DOHH2 (cell line): ENCODE data around the gene PRAME.

Source experiments
- H3F3A ChIP-seq: fragments of 200-600 bp; sonication (generic), shearing (Covaris generic); 2 replicates; pipeline ENCODE4 v1.6.0; 2016; ENCODE audit warnings: antibody characterized with exemption, mild to moderate bottlenecking; ENCODE audit not compliant: control insufficient read depth, insufficient read depth
- H3K27ac ChIP-seq: fragments of 200-600 bp; sonication (generic); 2 replicates; pipeline ENCODE4 v1.5.1; 2014; ENCODE audit warnings: low read depth, mild to moderate bottlenecking, low read length, moderate library complexity
- H3K27me3 ChIP-seq: fragments of 200-600 bp; sonication (generic); 2 replicates; pipeline ENCODE4 v1.6.1; 2014; ENCODE audit warnings: mild to moderate bottlenecking, low read length, mixed read lengths; ENCODE audit not compliant: control insufficient read depth
- H3K36me3 ChIP-seq: fragments of 200-600 bp; sonication (generic); 2 replicates; pipeline ENCODE4 v1.6.1; 2014; ENCODE audit warnings: mild to moderate bottlenecking, low read length, moderate library complexity, mixed read lengths; ENCODE audit not compliant: control insufficient read depth
- H3K4me1 ChIP-seq: fragments of 200-600 bp; sonication (generic); 2 replicates; pipeline ENCODE4 v1.6.1; 2014; ENCODE audit warnings: mild to moderate bottlenecking, low read length, mixed read lengths; ENCODE audit not compliant: control insufficient read depth
- H3K4me2 ChIP-seq: fragments of 200-600 bp; sonication (generic); 2 replicates; pipeline ENCODE4 v1.6.0; 2014; ENCODE audit warnings: mild to moderate bottlenecking, low read length, moderate library complexity
- H3K4me3 ChIP-seq: fragments of 200-600 bp; sonication (generic); 2 replicates; pipeline ENCODE4 v1.5.1; 2014; ENCODE audit warnings: mild to moderate bottlenecking, low read length, mixed read lengths
- H3K79me2 ChIP-seq: fragments of 200-600 bp; sonication (generic); 2 replicates; pipeline ENCODE4 v1.6.1; 2014; ENCODE audit warnings: mild to moderate bottlenecking, low read length, mixed read lengths; ENCODE audit not compliant: control insufficient read depth
- H3K9me2 ChIP-seq: fragments of 200-600 bp; sonication (generic); replicated peaks from 2 replicates; pipeline ENCODE4 v1.6.1; 2014; ENCODE audit warnings: mild to moderate bottlenecking, low read length, mixed read lengths; ENCODE audit not compliant: control insufficient read depth
- H3K9me3 ChIP-seq: fragments of 200-600 bp; sonication (generic); 2 replicates; pipeline ENCODE4 v1.6.1; 2014; ENCODE audit warnings: antibody characterized with exemption, low read length, mixed read lengths; ENCODE audit not compliant: control insufficient read depth, insufficient read depth
- H4K20me1 ChIP-seq: fragments of 200-600 bp; sonication (generic); 2 replicates; pipeline ENCODE4 v1.6.0; 2014; ENCODE audit warnings: low read depth, mild to moderate bottlenecking, antibody characterized with exemption, low read length, moderate library complexity; ENCODE audit not compliant: control insufficient read depth, insufficient read depth
- EZH2phosphoT487 ChIP-seq: fragments of 200-600 bp; sonication (generic); IDR thresholded peaks from 2 replicates; pipeline ENCODE4 v1.6.1; 2017; ENCODE audit warnings: borderline replicate concordance, mild to moderate bottlenecking, antibody characterized with exemption, low read length, moderate library complexity, mixed read lengths
- TF ChIP-seq, protein P1 (sequence below): fragments of 200-600 bp; sonication (generic); IDR thresholded peaks from one replicate; pipeline ENCODE4 v1.5.1; 2014; ENCODE audit warnings: antibody characterized with exemption, mild to moderate bottlenecking, low read depth, low read length; ENCODE audit not compliant: poor library complexity, severe bottlenecking

The PRAME gene

GRCh38 chr22:22578702-22579424 lies 19.8 kb upstream of the PRAME start:
- peak overlapping the region; percentile 50 for H3K4me2 ChIP-seq

GRCh38 chr22:22576989-22577427 lies 17.9 kb upstream of the PRAME start:
- Histone ChIP-seq H3K4me1 (peaks cover 14% of the 10 kb centered on the region), H4K20me1 (no peaks in the 10 kb centered on the region), H3K36me3 (no peaks in the 10 kb centered on the region), H3K79me2 (no peaks in the 10 kb centered on the region), H3F3A (no peaks in the 10 kb centered on the region), H3K4me2 (no peak overlapping the region), H3K4me3 (no peak overlapping the region), H3K9me3 (no peaks in the 10 kb centered on the region), H3K27ac (no peak overlapping the region), H3K9me2 (no peaks in the 10 kb centered on the region), H3K27me3 (no peaks in the 10 kb centered on the region)
- TF ChIP-seq EZH2phosphoT487, result no peak
- TF ChIP-seq, protein P1, sequence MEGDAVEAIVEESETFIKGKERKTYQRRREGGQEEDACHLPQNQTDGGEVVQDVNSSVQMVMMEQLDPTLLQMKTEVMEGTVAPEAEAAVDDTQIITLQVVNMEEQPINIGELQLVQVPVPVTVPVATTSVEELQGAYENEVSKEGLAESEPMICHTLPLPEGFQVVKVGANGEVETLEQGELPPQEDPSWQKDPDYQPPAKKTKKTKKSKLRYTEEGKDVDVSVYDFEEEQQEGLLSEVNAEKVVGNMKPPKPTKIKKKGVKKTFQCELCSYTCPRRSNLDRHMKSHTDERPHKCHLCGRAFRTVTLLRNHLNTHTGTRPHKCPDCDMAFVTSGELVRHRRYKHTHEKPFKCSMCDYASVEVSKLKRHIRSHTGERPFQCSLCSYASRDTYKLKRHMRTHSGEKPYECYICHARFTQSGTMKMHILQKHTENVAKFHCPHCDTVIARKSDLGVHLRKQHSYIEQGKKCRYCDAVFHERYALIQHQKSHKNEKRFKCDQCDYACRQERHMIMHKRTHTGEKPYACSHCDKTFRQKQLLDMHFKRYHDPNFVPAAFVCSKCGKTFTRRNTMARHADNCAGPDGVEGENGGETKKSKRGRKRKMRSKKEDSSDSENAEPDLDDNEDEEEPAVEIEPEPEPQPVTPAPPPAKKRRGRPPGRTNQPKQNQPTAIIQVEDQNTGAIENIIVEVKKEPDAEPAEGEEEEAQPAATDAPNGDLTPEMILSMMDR, result no peak

More at GRCh38 chr22:22578702-22579424, 19.8 kb upstream of the PRAME start:
- TF ChIP-seq EZH2phosphoT487, result no peak
- TF ChIP-seq, protein P1, result no peak
- H3K79me2 ChIP-seq, result no peaks in the 10 kb centered on the region
- no peaks in the 10 kb centered on the region for H3F3A ChIP-seq
- H4K20me1 ChIP-seq, result no peaks in the 10 kb centered on the region
- H3K4me1 ChIP-seq, result peaks cover 19% of the 10 kb centered on the region
- no peaks in the 10 kb centered on the region for H3K36me3 ChIP-seq
- no peaks in the 10 kb centered on the region for H3K9me2 ChIP-seq
- H3K4me3 ChIP-seq, result peak overlapping the region; percentile 10; the same call in 1 of the 2 replicates
- no peaks in the 10 kb centered on the region for H3K27me3 ChIP-seq
- H3K9me3 ChIP-seq, result no peaks in the 10 kb centered on the region
- no peak overlapping the region for H3K27ac ChIP-seq

GRCh38 chr22:22576244-22576988 lies 17.4 kb upstream of the PRAME start:
- TF ChIP-seq, protein P1, result peak; percentile 93
- no peak for TF ChIP-seq EZH2phosphoT487

More at GRCh38 chr22:22576244-22576988, 17.4 kb upstream of the PRAME start:
- Histone ChIP-seq H3K4me3 (no peak overlapping the region), H3K27me3 (no peaks in the 10 kb centered on the region), H4K20me1 (no peaks in the 10 kb centered on the region), H3K9me2 (no peaks in the 10 kb centered on the region), H3K27ac (no peak overlapping the region), H3K9me3 (no peaks in the 10 kb centered on the region), H3K4me2 (no peak overlapping the region), H3K79me2 (no peaks in the 10 kb centered on the region), H3K4me1 (peaks cover 14% of the 10 kb centered on the region), H3F3A (no peaks in the 10 kb centered on the region), H3K36me3 (no peaks in the 10 kb centered on the region)
